ENCODE measurements around the gene COL11A2. TPM values are rescaled to one million over a fixed set of nuclear protein-coding genes. Genes with fewer than 3 reads are reported as not detected.
A peak's percentile ranks its signal among the peaks of the same experiment; 100 is the strongest.

COL11A2 gene
- total RNA-seq, 1 donor from 2014 or later = 3.3 TPM

DNA sequence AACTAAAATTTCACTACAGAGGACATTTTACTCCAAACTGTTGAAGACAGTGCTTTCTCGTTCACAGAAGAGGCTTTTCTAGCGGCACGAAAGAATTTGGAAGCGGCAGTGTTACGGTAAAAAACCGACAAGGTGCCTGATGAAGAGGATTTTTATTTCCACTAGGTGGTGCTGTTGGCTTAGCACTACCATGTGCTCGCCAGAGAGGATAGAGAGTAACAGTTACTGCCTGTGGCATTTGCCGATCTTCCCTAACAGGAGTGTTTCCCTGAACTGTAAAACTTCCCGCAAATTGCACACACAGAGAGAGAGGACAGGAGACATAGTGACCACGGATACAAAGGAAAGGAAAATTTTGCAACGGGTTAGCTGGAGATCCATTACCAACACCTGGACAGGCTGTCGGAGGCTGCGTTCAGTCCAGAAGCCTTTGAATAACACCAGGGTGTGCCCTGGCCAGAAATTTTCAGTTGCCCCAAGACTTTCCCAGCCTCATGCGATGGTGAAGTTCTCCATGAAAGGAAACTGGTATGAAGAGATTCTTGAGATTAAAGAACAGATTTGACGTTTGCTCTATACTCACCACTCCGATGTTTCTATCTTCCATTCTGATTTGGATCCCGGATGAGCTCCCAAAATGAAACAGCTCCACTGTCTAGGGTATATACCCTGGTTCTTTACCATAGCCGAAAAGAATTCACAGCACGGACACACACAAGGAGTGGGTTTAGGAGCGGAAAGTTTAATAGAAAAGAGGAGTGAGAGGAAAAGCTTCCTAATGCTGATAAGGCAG lies 68.3 kb downstream of the COL11A2 start:
- no peak for DNase-seq (ENCODE audit: extremely low spot score, unreplicated experiment)

GRCh38 chr6:33123181-33123580 lies 69.1 kb downstream of the COL11A2 start:
- H3K36me3 Mint-ChIP-seq (ENCODE audit: unreplicated experiment) = no peaks in the 10 kb centered on the region
- H3K9me3 Mint-ChIP-seq (ENCODE audit: unreplicated experiment) = peaks cover 9% of the 10 kb centered on the region
- no peak for DNase-seq (ENCODE audit: extremely low spot score, unreplicated experiment)
- no peaks in the 10 kb centered on the region for H3K4me1 Mint-ChIP-seq (ENCODE audit: unreplicated experiment)
- no peak overlapping the region for H3K27ac Mint-ChIP-seq (ENCODE audit: unreplicated experiment)
- no peak for TF ChIP-seq CTCF (IDR thresholded peaks at IDR 0.05)
- no peak overlapping the region for H3K4me3 Mint-ChIP-seq (ENCODE audit: unreplicated experiment)
- H3K27me3 Mint-ChIP-seq (ENCODE audit: unreplicated experiment) = peaks cover 76% of the 10 kb centered on the region

More for the DNA sequence above, 68.3 kb downstream of the COL11A2 start:
- Mint-ChIP-seq H3K9me3 (ENCODE audit: unreplicated experiment) (peaks cover 9% of the 10 kb centered on the region), H3K27ac (ENCODE audit: unreplicated experiment) (no peak overlapping the region), H3K4me1 (ENCODE audit: unreplicated experiment) (no peaks in the 10 kb centered on the region), H3K36me3 (ENCODE audit: unreplicated experiment) (no peaks in the 10 kb centered on the region), H3K4me3 (ENCODE audit: unreplicated experiment) (no peak overlapping the region), H3K27me3 (ENCODE audit: unreplicated experiment) (peaks cover 79% of the 10 kb centered on the region)
- peak; percentile 61 for TF ChIP-seq CTCF (IDR thresholded peaks at IDR 0.05)

- no peak for DNase-seq (ENCODE audit: extremely low spot score, unreplicated experiment)
These were observed 72.3 kb downstream of the COL11A2 start for GRCh38 chr6:33120001-33120400.

DNA sequence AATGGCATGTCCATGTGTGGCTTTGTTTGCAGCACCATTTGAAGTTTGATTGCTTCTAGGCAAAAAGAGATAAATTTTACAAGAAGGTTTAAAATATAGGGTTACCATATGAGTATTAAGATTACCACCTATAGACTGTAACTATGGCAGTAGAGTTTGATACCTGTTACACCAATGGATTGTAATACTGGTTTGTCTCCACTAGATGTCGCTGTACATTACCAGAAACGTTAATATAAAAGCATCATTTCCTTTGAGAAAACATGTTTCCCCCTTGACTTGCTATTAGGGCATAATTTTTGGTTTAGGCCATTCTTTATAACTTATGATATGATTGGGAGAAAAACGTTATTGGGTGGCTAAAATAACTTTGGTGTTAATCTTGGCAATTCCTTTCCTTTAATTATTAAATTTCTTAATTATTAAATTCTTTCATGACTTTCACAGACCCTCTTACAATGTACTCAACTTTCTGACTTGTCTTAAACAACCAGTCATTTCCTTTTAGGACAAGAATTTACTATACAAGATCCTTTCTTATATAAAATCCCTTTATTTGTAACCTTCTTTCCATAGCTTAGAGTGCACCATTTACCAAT lies 73.6 kb downstream of the COL11A2 start:
- peak; percentile 75 for TF ChIP-seq CTCF (IDR thresholded peaks at IDR 0.05)
- peaks cover 8% of the 10 kb centered on the region for H3K4me1 Mint-ChIP-seq (ENCODE audit: unreplicated experiment)
- H3K4me3 Mint-ChIP-seq (ENCODE audit: unreplicated experiment) = no peak overlapping the region
- H3K27me3 Mint-ChIP-seq (ENCODE audit: unreplicated experiment) = peaks cover 84% of the 10 kb centered on the region
- H3K27ac Mint-ChIP-seq (ENCODE audit: unreplicated experiment) = no peak overlapping the region
- H3K36me3 Mint-ChIP-seq (ENCODE audit: unreplicated experiment) = no peaks in the 10 kb centered on the region
- no peak for DNase-seq (ENCODE audit: extremely low spot score, unreplicated experiment)
- H3K9me3 Mint-ChIP-seq (ENCODE audit: unreplicated experiment) = peaks cover 3% of the 10 kb centered on the region

More at GRCh38 chr6:33120001-33120400, 72.3 kb downstream of the COL11A2 start:
- peaks cover 9% of the 10 kb centered on the region for H3K9me3 Mint-ChIP-seq (ENCODE audit: unreplicated experiment)
- H3K27ac Mint-ChIP-seq (ENCODE audit: unreplicated experiment) = no peak overlapping the region
- TF ChIP-seq CTCF (IDR thresholded peaks at IDR 0.05) = no peak
- H3K27me3 Mint-ChIP-seq (ENCODE audit: unreplicated experiment) = peaks cover 81% of the 10 kb centered on the region
- H3K36me3 Mint-ChIP-seq (ENCODE audit: unreplicated experiment) = no peaks in the 10 kb centered on the region
- H3K4me1 Mint-ChIP-seq (ENCODE audit: unreplicated experiment) = peaks cover 8% of the 10 kb centered on the region
- no peak overlapping the region for H3K4me3 Mint-ChIP-seq (ENCODE audit: unreplicated experiment)

DNA sequence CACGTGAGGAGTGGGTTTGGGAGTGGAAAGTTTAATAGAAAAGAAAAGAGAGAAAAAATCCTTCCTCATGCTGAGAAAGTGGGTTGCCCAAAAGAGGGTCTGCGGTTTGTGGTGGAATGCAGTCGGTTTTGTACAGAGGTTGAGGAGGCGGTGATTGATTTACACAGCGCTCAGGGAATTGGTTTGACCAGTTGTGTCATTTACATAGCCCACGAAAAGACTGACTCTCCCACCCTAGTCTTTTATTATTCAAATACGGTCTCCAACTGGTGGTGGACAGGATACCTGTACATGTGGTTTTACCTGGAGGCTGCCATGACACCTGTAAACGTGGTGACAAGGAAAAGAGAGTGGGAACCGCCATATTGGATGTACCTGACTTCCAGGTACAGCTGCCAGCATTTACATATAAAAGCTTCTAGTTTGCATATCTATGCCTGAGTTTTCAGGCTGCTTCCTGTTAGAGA lies 74.4 kb downstream of the COL11A2 start:
- peaks cover 8% of the 10 kb centered on the region for H3K4me1 Mint-ChIP-seq (ENCODE audit: unreplicated experiment)
- no peak for TF ChIP-seq CTCF (IDR thresholded peaks at IDR 0.05)
- H3K36me3 Mint-ChIP-seq (ENCODE audit: unreplicated experiment) = no peaks in the 10 kb centered on the region
- peaks cover 84% of the 10 kb centered on the region for H3K27me3 Mint-ChIP-seq (ENCODE audit: unreplicated experiment)
- H3K27ac Mint-ChIP-seq (ENCODE audit: unreplicated experiment) = no peak overlapping the region
- H3K9me3 Mint-ChIP-seq (ENCODE audit: unreplicated experiment) = no peaks in the 10 kb centered on the region
- no peak overlapping the region for H3K4me3 Mint-ChIP-seq (ENCODE audit: unreplicated experiment)
- DNase-seq (ENCODE audit: extremely low spot score, unreplicated experiment) = no peak
